GM21390 (cell line): ENCODE measurements around the gene MAPK10.
"Not testable (repeated sequence)": the region's sequence is repeated elsewhere in the genome, so short reads cannot be mapped to it uniquely, and the experiment has no call there.

Source experiments
- ATAC-seq: cut with Tn5 transposase; IDR thresholded peaks from one replicate; pipeline ENCODE4 v1.9.1; 2021; ENCODE audit not compliant: unreplicated experiment

MAPK10 gene

DNA sequence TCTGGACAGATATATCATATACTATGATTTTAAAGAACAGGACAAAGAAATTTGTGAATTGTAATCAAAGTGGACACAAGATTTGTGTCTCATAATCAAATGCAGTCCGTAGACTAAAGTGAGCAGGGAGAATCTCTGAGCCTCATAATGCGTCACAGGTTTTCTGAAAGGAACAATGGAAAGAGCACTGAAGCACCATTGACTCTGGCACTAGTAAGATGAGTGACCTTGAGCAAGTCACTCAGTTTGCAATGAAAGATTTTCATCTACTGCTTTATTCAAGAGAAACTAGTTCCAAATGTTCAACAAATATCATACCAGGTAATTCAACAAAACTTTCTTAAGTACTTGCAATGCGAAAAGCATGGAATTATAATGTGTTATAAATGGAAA lies 315.3 kb downstream of the MAPK10 start:
- ATAC-seq: no peak

DNA sequence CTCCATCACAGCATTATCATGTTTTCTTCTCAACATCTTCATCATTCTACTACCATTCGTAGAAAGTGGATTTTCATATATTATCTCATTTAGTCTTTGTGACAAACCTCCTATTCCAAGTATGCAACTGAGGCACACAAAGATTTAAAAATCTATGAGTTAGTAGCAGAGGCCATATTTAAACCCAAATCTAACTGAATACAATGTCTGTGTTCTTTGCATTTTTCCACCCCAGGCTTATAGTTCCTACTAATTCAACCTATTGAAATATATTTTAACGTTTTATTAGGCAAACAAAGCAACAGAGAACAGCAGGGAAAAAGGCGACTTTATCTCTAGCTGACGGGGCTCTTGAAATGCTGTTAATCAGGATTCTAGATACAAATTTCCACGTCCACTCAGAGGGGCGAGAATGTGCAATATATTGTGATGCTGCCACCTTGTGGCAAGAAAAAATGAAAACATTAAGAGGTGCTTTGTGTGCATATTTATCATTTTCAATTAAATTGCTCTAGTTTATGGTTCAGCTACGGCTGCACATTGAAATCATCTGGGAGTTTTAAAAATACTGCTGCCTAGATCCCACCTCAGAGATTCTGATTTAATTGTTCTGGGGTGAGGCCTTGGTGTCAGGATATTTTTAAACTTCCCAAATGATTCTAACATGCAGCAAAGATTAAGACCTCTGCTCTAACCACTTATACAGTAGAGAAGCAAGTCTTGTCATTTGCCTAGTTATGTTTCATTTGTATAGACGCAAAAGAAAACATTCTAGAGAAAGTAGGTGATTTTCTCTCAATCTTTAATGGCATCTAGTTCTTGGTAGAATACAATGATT lies 315.9 kb downstream of the MAPK10 start:
- ATAC-seq: peak; percentile 89

DNA sequence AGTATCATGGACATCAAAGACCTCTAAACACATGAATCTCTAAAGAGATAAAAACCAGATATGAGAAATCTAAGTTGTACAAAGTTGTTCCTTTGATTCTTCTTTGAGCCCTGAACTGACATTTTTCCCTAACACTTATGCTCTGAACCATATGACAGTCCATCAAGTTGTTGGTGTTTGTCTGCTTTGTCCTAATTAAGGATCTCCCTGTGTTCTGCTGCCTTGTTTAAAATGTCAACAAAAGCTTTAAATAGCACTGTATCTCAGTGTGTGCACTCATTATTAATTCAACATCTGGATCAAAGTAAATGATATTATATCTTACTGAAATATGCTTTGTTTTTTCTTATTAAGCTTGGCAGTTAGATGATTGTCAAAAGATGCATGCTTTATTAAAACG lies 321.8 kb downstream of the MAPK10 start:
- no peak for ATAC-seq

DNA sequence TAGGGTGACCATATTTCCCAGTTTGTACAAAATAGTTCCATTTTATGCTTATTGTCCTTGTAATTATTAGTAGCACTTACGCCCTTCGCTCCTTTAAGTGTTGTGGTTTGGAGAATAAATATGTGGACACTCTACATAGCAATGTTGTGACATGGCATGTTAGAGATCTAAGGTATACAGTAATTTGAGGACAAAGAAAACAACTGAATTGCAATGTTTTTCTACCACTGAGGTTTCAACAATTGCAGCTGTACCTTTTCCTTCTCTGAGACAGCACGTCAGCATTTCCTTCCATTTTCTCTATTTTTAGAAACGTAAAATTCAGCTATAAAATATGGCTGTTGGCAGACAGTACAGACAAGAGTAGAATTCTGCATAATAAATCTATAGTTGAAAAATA lies 323.1 kb downstream of the MAPK10 start:
- no peak for ATAC-seq

DNA sequence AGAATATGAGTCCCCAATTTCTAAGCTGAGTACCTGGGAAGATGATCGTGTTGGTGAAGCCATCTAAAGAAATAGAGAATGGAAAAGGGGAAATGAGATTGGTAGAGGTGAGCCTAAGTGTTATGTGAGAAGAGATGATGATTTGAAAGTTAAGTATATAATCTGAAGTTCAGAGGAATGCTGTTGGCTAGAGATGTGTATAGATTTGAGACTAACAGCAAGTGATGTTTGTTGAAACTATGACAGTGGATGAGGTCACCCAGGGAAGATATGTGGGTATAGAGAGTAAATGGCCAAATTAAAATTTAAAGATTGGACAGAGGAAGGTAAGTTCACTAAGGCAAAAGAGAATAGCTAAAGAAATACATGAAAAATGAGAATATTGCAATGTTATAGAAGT lies 324.2 kb downstream of the MAPK10 start:
- ATAC-seq: no peak

DNA sequence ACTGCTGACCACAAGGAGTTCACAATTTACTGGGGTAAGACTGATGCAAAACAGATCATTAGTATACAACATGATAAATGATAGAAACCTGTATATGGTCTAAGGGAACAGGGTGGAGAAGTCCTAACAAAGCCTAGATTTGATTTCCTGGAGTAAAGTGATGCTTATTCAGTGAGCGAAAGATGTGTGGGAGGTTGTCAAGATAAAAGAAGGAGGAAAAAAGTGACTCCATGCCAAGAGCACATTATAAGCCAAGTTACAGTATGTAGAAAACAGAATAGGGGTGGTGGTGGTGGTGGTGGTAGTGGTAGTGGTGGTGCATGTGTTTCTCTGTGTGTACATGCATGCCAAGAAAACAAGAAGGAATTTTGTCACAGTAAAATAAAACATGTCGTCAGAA lies 325.2 kb downstream of the MAPK10 start:
- no peak for ATAC-seq

DNA sequence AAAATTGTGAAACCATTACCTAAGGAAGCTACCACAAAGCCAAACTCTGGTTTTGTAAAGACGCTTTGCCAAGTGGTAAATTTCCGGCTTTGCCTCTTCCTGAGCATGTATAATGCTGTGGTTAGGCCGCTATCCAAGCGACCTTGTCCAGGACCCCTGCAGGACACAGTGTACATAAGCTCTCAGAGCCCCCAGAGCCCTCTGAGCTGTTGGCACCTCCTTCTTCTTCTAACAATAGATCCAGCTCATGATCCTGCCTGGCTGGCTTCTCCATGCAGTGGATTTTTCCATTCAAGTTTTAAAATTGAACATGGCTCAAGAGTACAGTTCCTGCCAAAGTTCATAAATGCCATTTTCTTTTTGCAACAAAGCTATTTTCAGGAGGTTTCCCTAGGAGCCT lies 326.7 kb downstream of the MAPK10 start:
- ATAC-seq: no peak

DNA sequence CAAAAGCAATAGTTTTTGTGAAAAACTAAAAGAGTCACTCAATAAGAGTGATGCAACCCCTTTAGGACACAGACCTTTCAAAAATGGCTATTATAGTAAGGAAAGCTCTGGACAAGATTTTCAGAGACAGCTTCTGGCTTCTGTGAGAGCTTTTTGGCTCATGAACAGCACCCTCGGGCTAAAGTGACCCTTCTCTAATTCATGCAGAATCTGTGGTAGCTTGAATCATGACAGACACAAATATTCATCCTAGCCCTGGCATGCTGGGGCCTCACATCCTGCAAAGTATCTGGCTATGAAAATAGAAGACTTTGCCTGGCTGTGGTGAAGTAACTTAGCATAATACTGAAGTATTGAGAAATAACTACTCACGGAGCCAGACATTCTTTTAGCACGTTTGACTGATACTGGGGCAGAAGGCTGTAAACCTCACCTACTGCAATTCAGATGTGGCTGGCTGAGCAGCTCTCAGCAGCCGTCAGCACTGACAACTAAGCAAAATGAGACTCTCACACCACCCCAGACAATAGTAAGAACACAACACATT lies 327.3 kb downstream of the MAPK10 start:
- ATAC-seq: no peak

DNA sequence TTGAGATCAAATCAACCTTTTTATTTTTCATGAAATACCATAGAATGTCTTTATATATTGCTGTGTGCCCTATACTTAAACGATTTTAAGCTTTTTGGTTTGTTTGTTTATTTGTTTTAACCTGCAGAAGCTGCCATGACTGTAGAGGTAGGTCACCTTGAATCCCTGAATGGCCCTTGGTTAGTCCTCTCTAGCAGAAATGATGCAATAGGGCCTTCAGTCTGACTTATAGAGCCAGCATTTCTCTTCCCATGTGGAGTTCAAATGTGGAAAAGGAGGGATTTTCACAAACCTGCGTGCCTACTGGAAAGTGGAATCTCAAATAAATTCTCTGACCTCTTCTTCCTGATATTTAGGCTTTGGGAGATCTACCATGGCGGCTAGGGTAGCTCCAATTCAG lies 327.9 kb downstream of the MAPK10 start:
- no peak for ATAC-seq

DNA sequence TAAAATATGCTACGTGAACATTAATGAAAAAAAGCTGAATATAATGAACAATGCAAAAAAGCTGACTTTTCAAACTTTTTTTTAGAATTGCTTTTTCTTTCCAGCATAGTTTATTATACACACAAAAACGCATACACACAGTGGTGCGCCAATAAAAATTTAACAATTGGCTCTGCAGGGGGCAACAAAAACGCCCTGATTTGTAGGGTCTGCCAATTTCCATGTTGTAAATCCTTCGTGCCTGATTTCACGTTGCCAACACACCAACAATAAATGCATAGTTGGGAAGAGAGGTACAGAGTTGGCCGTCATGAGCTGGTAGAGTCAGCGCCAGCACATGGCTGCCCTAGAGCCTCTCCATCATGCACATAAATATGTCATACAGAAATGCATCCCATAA lies 333.1 kb downstream of the MAPK10 start:
- no peak for ATAC-seq

DNA sequence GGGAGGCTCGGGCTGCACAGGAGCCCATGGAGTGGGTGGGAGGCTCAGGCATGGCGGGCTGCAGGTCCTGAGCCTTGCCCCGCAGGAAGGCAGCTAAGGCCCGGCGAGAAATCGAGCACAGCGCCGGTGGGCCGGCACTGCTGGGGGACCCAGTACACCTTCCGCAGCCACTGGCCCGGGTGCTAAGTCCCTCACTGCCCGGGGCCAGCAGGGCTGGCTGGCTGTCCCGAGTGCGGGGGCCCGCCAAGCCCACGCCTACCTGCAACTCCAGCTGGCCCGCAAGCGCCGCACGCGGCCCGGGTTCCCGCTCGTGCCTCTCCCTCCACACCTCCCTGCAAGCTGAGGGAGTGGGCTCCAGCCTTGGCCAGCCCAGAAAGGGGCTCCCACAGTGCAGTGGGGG lies 338.2 kb downstream of the MAPK10 start:
- ATAC-seq: not testable (repeated sequence)

DNA sequence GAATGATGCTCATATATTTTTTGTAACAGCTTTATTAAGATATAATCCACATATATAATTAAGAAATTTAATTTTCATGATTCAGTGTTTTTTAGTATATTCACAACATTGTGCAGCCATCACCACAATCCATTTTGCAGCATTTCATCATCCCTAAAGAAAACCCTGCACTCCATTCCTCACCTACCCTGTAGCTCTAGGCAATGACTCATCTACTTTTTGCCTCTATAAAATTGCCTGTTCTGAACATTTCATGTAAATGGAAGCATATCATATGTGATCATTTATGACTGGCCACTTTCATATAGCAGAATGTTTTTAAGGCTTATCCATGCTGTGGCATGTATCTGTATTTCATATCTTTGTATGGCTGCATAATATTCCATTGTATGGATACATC lies 339.9 kb downstream of the MAPK10 start:
- no peak for ATAC-seq

DNA sequence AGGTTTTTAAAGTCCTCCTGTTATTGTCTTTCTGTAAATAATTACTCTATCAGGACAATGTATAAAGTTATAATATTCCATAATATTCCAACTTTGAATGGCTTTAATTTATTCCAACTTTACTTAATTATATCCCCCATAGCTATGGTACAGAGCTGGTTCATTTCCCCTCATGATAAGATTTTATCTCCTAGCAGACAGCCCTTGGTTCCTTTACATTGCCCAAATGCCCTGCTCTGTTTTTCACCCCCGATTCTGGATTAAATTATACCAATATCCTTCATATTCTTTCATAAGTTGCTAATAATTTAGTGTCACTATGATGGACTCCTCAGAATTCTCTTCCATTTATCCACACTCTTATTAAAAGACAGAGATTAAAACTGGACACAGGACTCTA lies 340.5 kb downstream of the MAPK10 start:
- no peak for ATAC-seq

DNA sequence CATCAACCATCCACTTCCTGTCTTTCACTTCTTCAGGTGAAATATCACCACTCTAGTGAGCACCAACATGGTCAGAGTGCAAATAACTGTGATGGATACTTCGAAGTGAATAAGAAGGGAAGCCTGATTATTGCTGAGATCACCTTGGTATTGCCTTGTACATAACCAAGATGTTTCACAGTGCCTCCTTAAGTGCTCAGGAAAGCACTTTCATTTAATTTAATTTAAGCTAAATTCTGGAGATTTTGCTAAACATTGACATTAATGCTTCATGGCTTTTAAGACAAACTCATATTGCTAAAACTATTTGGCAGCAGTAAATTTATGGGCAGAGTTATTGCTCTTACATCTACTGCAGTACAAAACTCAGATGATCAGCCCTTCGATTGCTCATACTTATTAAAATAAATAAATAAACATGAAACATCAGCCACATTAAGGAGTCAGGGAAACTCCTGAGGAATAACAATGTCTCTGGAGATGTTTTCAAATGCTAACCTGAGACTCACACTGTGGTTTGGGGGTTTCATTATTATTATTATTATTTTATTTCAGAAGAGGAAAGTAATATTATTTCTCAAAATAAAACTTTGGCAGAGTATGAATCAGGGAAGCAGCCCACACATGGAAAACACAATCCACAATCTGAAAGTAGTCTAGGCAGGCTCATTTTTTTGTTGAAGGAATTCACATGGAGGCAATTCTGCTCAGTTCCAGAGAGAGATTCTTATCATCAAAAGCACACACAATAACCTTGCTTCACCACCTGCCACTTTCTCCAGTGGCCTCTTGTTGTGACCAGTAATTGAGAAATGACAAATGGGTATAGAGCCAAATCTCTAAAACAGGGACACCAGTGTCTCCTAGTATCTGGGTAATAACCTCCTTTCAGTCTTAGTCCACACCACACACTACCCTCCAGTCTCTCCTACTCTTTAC lies 344.2 kb downstream of the MAPK10 start:
- ATAC-seq: no peak

DNA sequence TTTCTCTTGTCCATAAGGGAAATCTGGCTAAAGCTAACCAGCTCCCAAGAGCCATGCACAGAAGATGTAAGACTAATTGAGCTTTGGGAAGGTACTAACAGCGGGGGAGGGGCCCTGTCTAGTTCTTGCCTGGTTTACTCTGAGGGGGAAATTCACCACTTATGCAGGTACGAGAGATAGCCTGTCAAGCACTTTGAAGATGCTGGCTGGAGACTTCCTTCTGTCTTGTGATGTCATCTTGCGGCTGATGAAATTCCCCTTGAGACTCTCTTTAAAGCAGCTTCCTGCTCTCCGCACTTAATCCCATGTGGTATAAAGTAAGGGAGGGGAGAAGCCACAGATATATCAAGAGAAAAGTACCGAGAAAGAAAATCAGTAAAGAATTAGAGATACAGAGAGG lies 345.3 kb downstream of the MAPK10 start:
- ATAC-seq: peak; percentile 80

DNA sequence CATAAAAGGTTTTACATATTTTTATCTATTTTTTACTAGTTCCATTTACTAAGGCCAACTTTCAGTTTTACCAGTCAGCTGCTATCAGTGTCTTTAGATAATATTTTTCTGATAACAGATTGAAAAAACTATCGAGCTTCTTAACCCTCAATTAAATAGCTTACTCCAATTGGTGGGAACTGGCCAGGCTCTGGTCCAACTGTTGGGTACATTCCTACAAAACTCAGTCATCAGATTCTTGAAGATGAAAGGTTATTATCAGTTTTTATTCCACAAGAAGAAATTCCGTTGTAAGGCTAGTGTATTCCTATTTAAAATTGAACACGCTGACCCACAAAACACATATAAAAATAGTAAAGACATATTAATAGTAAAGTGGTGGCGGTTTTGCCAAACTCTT lies 346.2 kb downstream of the MAPK10 start:
- no peak for ATAC-seq

DNA sequence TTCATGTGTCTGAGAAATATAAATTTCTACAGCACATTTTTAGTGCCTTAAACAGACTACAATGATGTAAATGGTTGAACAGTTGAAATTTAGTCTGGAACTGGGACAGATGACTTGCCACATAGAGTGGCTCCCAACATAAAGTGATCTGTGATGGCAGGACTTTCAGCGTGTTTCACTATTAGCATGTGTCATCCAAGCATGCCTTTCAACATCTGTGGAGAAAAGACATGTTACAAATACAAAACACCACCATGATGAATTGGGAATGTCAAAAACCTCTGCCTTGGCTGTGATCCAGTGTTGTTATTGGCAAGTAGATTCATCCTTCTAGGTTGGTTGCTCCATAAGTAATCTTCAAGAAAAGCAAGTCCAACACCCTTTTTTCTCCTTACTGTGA lies 348.7 kb downstream of the MAPK10 start:
- ATAC-seq: no peak

DNA sequence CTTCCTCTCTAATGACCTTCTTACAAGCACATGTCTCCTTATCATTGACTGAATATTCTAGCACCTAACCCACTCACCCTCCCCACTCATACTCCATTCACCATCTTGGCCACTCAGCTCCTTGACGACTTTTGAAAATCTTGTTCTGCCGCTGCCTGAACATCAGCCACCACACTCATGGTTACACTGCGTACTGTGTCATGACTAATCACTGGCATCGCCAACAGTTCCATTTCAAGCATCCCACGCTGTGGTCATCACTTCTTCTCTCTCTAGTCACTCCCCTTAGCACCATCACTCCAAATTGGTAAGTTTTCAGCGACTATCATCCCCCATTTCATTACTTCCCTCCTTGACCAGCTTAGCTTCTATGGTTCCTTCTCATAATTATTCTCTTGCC lies 352.8 kb downstream of the MAPK10 start:
- ATAC-seq: no peak

DNA sequence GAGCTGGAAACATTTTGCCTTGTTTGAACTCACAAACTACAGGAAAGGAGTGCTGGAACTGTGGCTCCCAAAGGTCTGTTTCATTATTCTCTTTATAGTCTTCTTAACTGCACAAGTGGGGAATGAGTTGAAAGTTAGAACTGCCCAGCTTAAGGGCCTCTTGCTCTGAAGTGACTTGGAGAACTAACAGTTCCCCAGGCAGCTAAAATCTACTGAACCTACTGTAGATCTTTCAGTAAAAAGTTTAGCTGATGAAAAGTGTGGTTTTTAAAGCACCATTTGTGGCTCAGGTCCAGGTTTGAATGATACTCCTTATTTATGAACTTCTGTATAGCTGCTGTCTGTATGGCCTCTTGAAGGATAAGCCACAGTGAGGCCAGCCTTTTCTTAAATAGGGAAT lies 353.8 kb downstream of the MAPK10 start:
- no peak for ATAC-seq

DNA sequence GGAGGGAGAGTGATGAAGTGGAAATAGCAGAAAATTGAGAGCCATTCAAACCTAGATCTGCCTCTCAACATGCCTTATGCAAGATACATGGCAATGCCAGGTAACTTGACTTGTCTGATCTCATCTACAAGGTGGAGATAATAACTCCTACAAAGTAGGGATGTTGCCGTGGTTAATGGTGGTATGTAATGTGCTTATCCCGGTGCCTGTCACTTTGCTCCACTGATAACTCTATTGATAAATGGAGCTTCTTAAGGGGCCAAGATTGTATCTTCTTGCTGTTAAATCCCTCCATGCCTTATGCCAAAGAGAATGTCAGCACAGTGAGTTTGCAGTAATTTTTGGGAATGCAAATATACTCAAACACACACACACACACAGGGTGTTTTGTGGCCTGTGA lies 355.8 kb downstream of the MAPK10 start:
- no peak for ATAC-seq

DNA sequence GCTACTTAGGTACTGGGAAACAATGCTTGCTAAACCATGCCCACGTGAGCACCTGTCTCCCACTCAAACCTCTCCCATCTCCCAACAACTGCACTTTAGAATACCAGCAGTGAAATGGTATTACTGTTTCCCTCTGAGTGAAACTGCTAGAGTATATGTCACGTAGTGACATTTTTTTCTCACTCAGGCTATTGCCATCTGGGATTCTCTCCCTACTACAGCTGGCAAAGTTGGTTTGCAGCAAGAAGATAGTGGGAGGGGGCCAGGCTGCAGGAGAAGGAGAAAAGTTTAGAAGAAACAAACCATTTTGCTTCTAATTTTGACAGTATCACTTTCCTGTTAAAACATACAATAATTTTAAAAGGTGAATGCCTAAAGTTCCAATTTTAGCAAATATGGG lies 358.3 kb downstream of the MAPK10 start:
- no peak for ATAC-seq

DNA sequence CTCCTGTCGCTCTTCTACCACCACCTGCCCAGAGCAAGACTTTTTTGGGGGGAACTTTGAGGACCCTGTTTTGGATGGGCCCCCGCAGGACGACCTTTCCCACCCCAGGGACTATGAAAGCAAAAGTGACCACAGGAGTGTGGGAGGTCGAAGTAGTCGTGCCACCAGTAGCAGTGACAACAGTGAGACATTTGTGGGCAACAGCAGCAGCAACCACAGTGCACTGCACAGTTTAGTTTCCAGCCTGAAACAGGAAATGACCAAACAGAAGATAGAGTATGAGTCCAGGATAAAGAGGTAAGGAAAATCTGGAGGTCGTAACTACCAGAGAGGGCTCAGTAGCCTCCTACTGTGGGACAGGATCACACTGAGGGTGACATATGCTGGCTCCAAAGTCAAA lies 364.5 kb downstream of the MAPK10 start:
- no peak for ATAC-seq
